22Rv1 (cell line): ENCODE measurements around the gene PLCXD3.

Experiments used
- CTCF ChIP-seq: fragments of 450-650 bp; IDR thresholded peaks from 2 replicates; pipeline ENCODE4 v1.5.1; 2017; ENCODE audit warnings: mild to moderate bottlenecking
- ZFX ChIP-seq: fragments of 450-650 bp; IDR thresholded peaks from 2 replicates; pipeline ENCODE4 v1.6.1; 2017; ENCODE audit warnings: antibody characterized with exemption, borderline replicate concordance

GRCh38 chr5:41406424-41406823 lies 104.0 kb downstream of the PLCXD3 start:
- TF ChIP-seq CTCF (no peak), ZFX (no peak)
